Retina (tissue), 1 donor: ENCODE results near the gene HIPK3.
"Not testable (repeated sequence)": the region's sequence is repeated elsewhere in the genome, so short reads cannot be mapped to it uniquely, and the experiment has no call there.

Experiments
- DNase-seq: peaks from one replicate; pipeline ENCODE4 v3.0.0-alpha.2; 2016

HIPK3 gene

DNA sequence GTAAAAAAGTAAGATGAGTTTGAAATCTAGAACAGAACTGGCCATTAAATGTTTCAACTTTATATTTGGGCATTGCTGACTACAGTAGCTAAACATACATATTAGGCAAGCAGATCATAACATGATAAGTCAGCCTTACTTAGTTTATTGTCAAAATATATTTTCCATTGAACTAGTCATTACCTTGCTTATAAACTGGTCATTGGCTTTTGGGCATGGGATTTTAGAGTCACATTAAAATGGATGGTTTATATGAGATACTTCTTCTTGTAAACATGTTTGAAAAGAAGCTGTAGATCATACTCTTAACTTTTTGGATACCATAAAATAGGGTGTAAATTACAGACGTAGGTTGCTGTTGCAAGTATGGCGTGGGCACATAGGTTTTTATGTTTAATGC lies 2.7 kb downstream of the HIPK3 start:
- no peak for DNase-seq

DNA sequence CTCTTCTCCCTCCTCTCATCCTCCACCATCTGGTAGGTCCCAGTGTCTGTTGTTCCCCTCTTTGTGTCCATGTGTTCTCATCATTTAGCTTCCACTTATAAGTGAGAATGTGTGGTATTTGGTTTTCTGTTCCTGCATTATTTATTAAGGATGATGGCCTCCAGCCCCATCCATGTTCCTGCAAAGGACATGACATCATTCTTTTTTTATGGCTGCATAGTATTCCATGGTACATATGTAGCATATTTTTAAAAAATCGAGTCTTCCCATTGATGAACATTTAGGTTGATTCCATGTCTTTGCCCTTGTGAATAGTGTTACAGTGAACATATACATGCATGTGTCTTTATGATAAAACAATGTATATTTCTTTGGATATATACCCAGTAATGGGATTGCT lies 4.2 kb downstream of the HIPK3 start:
- not testable (repeated sequence) for DNase-seq

DNA sequence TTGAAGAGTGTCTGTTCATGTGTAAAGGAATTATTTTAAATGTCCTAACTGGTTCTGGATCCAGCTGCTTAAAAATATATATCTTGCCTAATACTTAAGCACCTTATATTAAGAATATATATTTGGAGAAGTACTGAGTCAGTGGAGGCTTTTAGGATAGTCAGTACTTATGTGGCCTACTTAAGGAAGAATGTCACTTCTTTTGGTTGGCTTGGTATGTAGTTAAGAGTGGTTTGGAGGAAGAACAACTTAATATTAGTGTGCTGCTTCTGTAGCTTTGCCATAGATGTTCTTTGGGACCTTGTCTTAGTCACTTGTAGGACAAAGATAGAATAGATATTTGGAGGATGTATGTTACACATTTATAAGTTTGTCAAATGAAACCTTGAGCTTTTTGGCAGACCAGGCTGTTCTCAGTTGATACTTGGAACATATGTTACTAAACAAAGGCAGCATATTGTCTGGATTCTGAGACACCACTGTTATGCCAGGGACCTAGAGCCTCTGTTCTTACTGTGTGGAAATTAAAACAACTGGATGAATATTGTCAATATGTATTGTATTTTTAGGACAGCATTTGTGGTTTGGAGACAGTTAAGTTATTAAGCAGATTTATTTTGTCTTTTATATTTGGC lies 4.9 kb downstream of the HIPK3 start:
- DNase-seq = no peak

DNA sequence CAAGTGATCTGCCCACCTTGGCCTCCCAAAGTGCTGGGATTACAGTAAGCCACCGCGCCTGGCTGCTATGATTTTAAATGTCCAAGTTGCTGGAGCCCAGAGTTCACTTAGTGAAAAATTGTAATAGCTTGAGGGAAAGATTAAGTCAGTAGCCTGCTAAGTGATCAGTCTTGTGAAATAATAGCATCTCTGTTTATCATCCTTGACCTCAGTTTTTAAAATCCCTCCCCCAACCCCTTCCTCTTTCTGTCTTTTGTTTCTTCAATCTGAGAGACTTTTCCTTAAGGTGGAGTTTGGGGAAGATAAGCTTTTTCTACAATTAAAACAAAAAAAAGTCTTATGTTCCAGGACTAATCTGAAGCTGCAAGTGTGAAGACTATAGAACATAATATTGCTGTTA lies 6.4 kb downstream of the HIPK3 start:
- no peak for DNase-seq

DNA sequence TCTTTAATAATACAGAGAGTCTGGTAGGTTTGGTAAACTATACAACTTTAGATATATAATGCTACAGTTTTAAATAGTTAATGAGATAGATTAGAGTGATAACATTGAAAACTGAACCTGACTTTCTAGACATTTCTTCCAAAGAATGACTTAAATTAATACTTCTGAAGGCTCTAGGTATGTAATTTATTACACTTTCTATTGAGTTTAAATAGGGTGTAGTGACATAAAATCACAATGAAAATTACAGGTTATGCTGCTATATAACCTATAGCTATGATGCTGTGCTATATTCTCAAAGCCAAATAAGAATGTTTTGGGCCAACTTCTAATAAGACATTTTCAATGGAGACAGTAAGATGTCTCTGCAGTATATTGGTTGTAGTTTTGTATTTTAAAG lies 7.7 kb downstream of the HIPK3 start:
- no peak for DNase-seq

DNA sequence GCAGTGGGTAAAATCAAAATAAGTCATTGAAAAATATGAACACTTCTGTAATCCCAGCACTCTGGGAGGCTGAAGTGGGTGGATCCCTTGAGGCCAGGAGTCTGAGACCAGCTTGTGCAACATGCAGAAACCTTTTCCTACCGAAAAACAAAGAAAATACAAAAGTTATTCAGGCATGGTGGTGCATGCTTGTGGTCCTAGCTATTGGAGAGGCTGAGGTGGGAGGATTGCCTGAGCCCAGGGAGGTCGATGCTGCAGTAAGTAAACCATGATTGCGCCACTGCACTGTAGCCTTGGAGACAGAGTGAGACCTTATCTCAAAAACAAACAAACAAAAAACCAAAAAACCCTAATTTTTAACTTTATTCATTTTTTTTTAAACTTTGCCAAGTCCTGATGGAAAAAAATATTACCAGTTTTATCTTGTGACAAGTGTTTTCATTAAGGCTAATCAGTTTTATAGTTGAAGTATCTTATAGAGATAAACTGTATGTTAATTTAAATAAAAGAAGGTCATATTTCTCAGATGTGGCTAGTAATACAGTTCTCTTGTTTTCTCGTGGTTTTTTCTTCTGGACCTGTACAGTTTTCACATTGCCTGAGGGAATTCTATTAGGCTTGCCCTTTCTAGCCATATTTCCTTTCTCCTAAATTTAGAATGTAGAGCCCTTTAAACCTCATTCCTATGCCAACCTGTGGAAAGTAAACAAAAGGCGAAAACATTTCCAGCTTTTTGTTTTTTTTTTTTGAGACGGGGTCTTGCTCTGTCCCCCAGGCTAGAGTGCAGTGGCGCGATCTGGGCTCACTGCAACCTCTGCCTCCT lies 9.4 kb downstream of the HIPK3 start:
- no peak for DNase-seq

DNA sequence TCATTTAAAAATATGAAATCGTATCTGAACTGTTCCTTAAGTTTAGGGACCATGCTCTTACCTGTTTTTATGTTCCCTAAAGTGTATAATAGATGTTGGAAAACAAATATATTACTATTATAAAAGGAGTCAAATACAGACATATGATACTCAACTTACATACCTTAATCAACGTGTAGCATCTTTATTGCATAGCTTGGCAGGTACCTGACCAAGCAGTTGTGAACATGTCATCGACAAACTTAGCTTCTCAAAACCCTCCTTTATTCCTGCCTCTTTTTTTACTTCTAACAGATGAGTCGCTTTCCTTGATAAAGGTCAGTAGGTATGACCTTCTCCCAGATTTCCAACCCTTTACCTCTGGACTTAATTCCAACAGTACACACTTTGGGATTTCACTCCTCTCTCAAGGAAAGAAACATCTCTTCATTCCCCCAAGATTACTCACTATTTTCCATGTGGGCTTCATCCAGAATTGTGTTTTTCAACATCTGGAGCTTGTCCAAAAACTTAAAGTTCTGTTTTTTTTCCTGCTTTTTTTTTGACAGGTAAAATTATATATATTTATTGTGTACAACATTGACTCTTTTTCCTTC lies 11.9 kb downstream of the HIPK3 start:
- DNase-seq = no peak

DNA sequence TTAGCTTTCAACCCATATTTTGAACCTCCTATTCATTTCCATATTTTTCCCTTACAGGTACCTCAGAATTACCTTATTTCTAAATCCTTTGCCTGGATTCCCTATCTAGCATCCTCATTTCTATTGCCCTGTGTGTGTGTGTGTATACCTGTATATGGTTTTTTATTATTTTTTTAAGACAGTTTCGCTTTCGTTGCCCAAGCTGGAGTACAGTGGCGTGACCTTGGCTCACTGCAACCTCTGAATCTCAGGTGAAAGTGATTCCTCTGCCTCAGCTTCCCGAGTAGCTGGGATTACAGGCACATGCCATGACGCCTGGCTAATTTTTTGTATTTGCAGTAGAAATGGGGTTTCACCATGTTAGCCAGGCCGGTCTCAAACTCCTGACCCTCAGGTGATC lies 12.6 kb downstream of the HIPK3 start:
- DNase-seq = no peak

DNA sequence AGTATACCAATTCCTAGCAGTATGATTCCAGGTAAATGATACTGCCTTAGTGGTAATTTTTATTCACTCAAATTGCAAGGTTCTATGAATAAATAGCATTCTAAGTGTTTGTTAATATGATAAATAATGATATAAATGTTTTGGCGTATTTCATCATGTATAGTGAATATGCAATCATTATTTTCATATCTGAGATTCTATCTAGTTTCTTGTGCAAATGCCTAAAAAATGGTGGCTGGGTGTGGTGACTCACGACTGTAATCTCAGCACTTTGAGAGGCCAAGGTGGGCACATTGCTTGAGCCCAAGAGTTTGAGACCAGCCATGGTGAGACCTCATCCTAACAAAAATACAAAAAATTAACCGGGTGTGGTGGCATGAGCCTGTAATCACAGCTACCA lies 13.9 kb downstream of the HIPK3 start:
- no peak for DNase-seq

DNA sequence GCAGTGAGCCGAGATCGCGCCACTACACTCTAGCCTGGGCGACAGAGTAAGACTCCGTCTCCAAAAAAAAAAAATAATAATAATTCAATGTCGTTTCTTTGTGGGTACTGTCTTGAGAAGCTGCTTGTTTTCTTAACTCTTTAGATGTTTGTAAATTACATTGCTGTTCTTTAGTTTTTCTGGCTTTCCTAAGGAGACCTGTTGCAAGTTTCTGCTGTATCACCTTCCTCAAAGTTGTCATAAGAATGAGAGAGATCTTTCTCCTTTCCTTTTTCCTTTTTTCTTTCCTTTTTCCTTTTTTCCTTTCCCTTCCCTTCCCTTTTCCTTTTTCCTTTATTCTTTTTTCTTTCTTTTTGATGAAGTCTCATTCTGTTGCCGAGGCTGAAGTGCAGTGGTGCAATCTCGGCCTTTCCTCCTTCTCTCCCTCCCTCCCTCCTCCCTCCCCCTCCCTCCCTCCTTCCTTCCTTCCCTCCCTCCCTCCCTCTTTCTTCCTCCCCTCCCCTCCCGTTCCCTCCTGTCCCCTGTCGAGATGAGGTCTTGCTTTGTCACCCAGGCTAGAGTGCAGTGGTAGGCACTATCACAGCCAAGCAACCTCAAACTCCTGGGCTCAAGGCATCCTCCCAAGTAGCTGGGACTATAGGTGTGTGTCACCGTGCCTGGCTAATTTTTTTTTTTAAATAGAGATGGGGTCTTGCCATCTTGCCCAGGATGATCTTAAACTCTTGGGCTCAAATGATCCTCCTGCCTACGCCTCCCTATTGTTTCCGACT lies 15.3 kb downstream of the HIPK3 start:
- DNase-seq = no peak

DNA sequence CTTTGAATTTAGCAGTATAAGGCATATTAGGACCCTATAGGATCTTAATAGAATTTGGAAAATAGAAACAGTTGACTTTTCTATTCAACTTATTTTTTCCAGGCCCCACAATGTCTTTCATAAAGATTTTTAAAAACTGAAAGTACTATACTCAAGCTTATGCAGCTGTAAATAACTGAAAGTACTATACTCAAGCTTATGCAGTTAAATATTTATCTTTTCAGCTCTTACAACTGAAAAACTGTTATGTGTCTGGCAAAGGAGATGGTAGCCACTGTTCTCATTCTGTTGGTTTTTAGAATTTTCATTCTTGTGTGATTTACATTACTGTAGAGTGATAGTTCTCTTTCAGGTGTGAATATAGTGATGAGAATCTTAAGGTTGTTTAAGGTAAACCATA lies 16.5 kb downstream of the HIPK3 start:
- DNase-seq = no peak

DNA sequence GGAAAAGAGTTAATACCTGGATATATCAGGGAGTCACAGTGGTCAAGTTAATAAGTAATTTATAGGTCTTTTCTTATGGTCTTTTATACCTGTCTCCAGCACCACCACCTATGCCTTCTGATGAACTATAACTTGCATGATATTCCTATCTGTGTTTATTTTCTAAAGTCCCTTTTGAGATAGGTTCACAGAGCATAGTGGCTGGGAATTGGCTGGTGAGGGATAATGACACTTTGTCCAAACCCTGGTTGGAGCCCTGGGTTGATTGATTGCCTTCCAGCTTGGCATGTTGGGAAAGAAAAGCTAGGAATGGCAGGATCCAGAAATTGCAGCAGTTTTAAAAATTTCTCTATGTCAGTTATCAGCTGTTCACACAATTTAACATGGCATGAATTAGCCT lies 23.2 kb downstream of the HIPK3 start:
- DNase-seq = no peak

DNA sequence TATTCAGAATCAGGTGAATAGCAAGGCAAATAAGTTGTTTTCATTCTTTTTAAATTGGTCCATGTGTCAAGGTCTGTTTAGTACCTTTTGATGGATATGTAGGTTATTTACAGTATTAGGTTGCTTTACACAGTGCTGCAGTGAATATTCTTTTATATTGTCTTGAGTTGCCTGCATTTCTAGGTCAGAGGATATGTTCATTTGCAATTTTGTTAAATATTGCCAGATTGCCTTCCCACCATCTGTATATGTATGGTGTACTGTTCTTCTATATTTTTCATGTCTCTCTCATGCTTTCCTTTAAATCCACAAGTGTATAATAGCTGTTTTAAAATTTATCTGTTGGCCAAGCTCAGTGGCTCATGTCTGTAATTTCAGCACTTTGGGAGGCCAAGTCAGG lies 24.6 kb downstream of the HIPK3 start:
- DNase-seq = no peak

DNA sequence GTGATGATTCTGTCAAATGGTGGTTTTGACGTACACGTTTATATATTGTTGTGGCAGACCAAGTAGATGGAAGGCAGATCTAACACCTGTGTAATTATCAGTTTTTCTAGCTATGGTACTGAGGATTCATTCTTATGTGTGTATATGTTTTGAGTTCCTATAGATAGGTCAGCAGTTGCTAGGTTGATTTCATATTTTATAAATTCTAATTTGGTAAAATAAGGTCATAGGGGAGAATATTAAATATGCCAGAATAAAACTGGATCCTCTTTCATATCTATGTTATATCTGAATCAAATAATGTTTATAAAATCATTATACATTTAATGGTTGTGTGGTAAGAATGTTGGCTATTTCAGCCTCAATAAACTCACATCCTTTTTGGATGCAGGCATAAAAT lies 27.6 kb downstream of the HIPK3 start:
- DNase-seq = no peak

DNA sequence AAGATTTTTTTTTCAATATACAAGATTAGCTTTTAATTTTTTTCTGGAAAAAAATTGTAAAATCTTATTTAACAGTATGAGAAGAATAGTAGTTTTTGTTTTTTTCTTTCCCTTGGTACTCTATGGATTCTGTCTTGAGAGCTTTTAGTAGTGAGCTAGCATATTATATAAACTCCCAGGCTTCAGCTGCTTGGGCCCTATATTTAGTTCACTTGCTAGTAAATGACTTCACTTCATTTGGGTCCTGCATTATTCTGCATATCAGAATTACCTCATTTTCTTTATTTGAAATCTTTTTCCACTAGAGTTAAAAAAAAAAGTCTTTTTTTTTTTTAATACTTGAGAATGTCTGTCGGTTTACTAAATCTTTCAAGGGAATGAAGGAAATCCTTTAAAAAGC lies 33.1 kb downstream of the HIPK3 start:
- DNase-seq = no peak

DNA sequence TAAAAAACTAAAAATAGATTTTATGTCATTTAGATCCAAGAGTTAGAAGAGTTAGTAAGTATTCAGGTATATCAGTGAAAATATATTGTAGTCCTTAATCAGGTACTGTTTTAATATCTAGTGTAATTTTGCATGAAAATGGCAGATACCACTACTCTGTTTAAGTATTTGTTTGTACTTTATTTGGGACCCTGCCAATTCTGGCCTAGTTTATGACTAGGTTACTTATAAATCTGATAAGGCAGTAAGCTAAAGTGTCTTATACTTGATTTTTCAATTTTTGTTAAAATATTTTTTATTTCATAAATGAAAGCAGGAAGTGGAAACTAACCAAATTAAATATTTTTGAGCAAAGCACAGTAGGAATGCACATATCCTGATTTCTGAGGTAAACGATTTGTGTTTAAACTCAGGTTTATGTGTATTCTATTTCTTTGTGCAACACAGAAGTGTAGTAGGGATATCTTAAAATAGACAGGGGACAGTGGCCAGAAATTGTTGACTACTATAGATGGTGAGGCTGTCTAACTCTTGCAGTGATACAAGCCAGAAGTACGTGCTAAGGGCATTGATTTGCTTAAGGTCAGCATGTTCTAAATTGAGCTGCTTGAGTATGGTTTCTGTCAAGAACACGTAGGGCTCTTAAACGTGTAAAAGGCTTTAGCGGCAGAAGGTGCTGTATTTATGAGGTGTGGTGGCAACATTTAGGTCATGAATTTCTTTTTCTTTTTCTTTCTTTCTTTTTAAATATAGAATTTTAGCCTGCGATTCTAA lies 34.0 kb downstream of the HIPK3 start:
- no peak for DNase-seq

DNA sequence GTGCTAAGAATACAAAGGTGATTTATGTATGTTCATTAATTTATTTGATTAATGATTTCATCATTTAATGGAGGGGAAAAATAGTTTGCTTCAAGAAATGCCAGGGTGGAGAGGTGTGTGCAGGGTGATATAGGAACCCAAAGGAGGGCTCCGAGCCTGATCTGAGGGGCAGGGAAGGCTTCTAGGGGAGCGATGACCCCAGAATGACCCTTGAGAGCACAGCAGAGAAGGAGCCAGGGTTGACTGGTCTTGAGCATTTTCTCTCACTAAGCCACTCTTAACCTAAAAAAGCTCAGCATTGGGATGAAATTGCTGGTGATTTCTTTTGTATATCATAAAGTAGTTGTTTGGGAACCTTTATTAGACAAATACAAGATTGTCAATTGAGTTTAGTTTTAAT lies 35.1 kb downstream of the HIPK3 start:
- DNase-seq = no peak

DNA sequence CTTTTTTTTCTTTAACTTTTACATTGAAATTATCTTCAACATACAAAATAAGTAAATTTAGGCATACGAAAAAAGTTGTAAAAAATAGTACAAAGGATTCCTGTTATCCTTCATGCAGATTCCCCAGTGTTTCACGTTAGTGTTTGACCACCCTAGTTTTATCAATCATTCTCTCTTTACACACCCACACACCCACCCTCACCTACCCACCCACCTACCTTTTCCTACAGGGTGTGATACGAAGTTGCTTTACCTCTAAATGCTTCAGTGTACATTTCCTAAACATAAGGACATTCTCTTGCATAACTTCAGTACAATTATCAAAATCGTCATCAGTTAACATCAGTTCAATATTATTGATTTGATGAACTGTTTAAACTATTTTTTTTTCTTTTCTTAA lies 37.0 kb downstream of the HIPK3 start:
- no peak for DNase-seq

DNA sequence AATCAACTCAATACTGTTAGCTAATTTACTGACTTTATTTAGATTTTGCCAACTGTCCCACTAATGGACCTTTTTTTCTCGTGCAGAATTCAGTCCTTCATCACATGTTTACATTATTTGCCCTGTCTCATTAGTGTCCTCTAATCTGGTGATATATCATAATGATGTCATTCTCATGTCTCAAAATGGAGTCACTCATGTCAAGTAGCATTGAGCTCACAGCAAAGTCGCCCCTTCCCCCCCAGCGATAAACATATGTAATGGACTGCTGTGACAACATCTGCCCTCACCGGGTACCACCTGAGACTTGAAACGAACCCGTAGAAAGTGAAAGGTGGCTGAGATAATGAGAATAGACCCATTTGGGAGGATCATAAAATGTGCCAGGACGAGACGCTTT lies 37.6 kb downstream of the HIPK3 start:
- DNase-seq = no peak

DNA sequence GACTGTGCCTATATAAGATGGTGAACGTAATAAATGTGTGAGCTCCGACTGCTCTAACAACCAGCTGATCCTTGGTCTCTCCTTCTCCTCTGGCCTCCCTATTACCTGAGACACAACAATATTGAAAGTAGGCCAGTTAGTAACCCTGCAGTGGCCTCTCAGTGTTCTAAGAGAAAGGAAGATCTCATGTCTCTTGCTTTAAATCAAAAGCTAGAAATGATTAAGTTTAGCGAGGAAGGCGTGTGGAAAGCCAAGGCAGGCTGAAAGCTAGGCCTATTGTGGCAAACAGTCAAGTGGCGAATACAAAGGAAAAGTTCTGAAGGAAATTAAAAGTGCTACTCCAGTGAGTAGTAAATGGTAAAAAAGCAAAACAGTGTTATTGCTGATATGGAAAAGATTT lies 39.5 kb downstream of the HIPK3 start:
- no peak for DNase-seq

DNA sequence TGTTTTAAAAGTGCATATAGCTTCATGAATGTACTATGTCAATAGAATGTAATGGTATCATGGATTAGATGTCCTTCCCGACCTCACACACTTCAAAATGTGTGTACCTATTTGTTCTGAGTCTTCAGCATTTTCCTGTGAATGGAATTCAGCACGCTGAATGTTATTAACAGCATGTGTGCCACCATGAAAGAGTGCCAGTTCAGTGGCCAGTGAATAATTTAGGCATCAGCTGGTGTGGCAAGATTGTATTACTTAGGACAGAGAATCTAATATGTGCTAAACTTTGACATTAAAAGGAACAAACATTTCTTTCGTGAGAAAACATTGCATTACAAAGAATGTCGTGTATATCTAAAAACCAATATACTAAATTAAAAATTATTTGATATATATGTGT lies 46.4 kb downstream of the HIPK3 start:
- DNase-seq = no peak

DNA sequence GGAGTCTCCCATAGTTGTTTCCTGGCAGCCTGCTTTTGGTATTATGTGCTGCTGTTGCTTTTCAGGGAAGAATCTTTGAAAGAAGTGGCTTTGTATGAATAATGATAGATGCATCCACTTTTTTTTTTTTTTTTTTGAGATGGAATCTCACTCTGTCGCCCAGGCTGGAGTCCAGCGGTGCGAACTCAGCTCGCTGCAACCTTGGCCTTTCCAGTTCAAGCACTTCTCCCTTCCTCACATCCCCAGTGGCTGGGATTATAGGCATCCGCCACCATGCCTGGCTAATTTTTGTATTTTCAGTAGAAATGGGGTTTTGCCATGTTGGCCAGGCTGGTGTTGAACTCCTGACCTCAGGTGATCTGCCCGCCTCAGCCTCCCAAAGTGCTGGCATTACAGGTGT lies 49.6 kb downstream of the HIPK3 start:
- DNase-seq = not testable (repeated sequence)

DNA sequence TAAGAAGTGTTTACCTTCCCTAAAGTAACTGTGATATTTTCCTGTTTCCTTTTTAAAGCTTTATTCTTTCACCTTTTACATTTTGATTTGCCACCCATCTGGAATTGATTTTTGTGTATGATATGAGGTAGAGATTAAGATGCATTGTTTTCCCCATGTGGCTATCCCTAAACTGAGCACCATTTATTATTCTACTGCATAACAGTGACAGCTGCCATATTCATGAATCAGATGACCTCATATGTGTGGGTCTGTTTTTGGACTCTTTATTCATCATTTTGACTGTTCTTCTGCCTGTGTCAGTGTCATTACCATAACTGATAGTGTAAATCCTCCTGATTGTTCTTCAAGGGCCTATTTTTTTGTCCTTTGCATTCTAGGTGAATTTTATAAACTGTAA lies 50.8 kb downstream of the HIPK3 start:
- DNase-seq = no peak
